ENCODE measurements around the gene MYH14. TPM values are rescaled to one million over a fixed set of nuclear protein-coding genes. Genes with fewer than 3 reads are reported as not detected.

The MYH14 gene
- total and polyA plus RNA-seq, 2 of the 13 experiments (the other 11 are each of a cell fraction or from before 2014, with no cell fraction given): 5.5 to 5.8 TPM

DNA sequence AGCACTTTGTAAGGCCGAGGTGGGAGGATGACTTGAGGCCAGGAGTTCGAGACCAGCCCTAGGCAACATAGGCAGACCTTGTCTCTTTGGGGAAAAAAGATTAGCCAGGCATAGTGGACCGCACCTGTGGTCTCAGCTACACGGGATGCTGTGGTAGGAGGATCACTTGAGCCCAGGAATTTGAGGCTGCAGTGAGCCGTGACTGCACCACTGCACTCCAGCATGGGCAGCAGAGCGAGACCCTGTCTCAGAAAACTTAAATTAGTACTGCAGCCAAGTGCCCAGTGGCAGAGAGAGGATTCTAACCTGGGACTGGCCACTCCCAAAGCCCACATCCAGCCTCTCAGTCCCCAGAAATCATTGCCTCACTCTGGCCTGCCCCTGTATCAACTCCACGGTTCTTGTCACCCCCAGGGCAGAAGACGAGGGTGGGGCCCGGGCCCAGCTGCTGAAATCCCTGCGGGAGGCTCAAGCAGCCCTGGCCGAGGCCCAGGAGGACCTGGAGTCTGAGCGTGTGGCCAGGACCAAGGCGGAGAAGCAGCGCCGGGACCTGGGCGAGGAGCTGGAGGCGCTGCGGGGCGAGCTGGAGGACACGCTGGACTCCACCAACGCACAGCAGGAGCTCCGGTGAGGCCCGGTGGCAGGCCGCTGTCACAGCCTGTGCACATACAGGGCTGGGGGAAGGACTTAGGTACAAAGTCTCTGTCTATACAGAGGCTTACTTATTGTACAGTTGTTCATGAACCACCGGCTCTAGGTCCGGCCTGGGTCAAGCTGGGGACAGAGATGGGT is 72.4 kb downstream of the MYH14 start (continued):
- TF ChIP-seq, protein P1, sequence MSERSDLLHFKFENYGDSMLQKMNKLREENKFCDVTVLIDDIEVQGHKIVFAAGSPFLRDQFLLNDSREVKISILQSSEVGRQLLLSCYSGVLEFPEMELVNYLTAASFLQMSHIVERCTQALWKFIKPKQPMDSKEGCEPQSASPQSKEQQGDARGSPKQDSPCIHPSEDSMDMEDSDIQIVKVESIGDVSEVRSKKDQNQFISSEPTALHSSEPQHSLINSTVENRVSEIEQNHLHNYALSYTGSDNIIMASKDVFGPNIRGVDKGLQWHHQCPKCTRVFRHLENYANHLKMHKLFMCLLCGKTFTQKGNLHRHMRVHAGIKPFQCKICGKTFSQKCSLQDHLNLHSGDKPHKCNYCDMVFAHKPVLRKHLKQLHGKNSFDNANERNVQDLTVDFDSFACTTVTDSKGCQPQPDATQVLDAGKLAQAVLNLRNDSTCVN (CRISPR knock-in tag; IDR thresholded peaks at IDR 0.05; ENCODE audit: borderline replicate concordance): no peak
- TF ChIP-seq ARNT2 (CRISPR knock-in tag; IDR thresholded peaks at IDR 0.05; ENCODE audit: low read depth): no peak
- no peak for TF ChIP-seq REPIN1 (CRISPR knock-in tag; IDR thresholded peaks at IDR 0.05; ENCODE audit: borderline replicate concordance, low read depth)
- TF ChIP-seq DMAP1 (CRISPR knock-in tag; IDR thresholded peaks at IDR 0.05): no peak
- TF ChIP-seq, protein P2, sequence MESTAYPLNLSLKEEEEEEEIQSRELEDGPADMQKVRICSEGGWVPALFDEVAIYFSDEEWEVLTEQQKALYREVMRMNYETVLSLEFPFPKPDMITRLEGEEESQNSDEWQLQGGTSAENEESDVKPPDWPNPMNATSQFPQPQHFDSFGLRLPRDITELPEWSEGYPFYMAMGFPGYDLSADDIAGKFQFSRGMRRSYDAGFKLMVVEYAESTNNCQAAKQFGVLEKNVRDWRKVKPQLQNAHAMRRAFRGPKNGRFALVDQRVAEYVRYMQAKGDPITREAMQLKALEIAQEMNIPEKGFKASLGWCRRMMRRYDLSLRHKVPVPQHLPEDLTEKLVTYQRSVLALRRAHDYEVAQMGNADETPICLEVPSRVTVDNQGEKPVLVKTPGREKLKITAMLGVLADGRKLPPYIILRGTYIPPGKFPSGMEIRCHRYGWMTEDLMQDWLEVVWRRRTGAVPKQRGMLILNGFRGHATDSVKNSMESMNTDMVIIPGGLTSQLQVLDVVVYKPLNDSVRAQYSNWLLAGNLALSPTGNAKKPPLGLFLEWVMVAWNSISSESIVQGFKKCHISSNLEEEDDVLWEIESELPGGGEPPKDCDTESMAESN (CRISPR knock-in tag; conservative IDR thresholded peaks at IDR 0.05): no peak
- no peak for TF ChIP-seq MEIS1 (CRISPR knock-in tag; IDR thresholded peaks at IDR 0.05; ENCODE audit: borderline replicate concordance)
- no peak for TF ChIP-seq ZFP82 (CRISPR knock-in tag; IDR thresholded peaks at IDR 0.05; ENCODE audit: borderline replicate concordance)
- TF ChIP-seq FOXM1 (CRISPR knock-in tag; IDR thresholded peaks at IDR 0.05): no peak
- no peak for TF ChIP-seq NKX3-1 (CRISPR knock-in tag; IDR thresholded peaks at IDR 0.05)
- no peak for TF ChIP-seq ZSCAN30 (CRISPR knock-in tag; IDR thresholded peaks at IDR 0.05)
- TF ChIP-seq MLX (CRISPR knock-in tag; IDR thresholded peaks at IDR 0.05): peak; percentile 55; the same call in 1 of the 2 replicates
- TF ChIP-seq BCL6 (CRISPR knock-in tag; IDR thresholded peaks at IDR 0.05): no peak; the same call in 1 of the 2 replicates
- TF ChIP-seq REXO4 (CRISPR knock-in tag; IDR thresholded peaks at IDR 0.05; ENCODE audit: borderline replicate concordance): no peak
- no peak for TF ChIP-seq ZNF225 (CRISPR knock-in tag; IDR thresholded peaks at IDR 0.05)
- TF ChIP-seq PLSCR1 (CRISPR knock-in tag; IDR thresholded peaks at IDR 0.05; ENCODE audit: borderline replicate concordance): no peak
- TF ChIP-seq IRX3 (CRISPR knock-in tag; IDR thresholded peaks at IDR 0.05; ENCODE audit: borderline replicate concordance, low read depth): no peak
- no peak for TF ChIP-seq SP4 (CRISPR knock-in tag; IDR thresholded peaks at IDR 0.05)
- no peak for TF ChIP-seq ZNF546 (CRISPR knock-in tag; conservative IDR thresholded peaks at IDR 0.05)
- TF ChIP-seq HNRNPK (IDR thresholded peaks at IDR 0.05; ENCODE audit: low read depth, low read length, poor library complexity, severe bottlenecking): no peak
- TF ChIP-seq HINFP (CRISPR knock-in tag; IDR thresholded peaks at IDR 0.05; ENCODE audit: low read depth): no peak
- no peak for TF ChIP-seq MNT (IDR thresholded peaks at IDR 0.05)
- no peak for TF ChIP-seq ZNF274 (CRISPR knock-in tag; IDR thresholded peaks at IDR 0.05)
